ENCODE measurements around the gene PRDX6. TPM values are rescaled to one million over a fixed set of nuclear protein-coding genes. Genes with fewer than 3 reads are reported as not detected.
A peak's percentile ranks its signal among the peaks of the same experiment; 100 is the strongest.
"Not testable (repeated sequence)": the region's sequence is repeated elsewhere in the genome, so short reads cannot be mapped to it uniquely, and the experiment has no call there.

Gene PRDX6
- total RNA-seq, 6 donors from 2014 or later, result 94.3 to 330 (median 212) TPM

- TF ChIP-seq POLR2AphosphoS5 (IDR thresholded peaks at IDR 0.05) (no peak), EP300 (IDR thresholded peaks at IDR 0.05) (no peak), POLR2A (IDR thresholded peaks at IDR 0.05) (no peak), CTCF (IDR thresholded peaks at IDR 0.05) (peak in 3 of 6 experiments; percentile 23 to 26 (median 25))
- 73 to 85% methylated on average over 5 to 6 of the region's 6 CpGs for WGBS, 2 donors
- no peaks in the 10 kb centered on the region for H3K36me3 ChIP-seq
- peak overlapping the region in 1 of 4 donors; percentile 13 for H3K27ac ChIP-seq
- peaks cover 0 to 8% (median 7%) of the 10 kb centered on the region in 4 donors for H3K4me1 ChIP-seq
- no peaks in the 10 kb centered on the region for H3K9me3 ChIP-seq
- DNase-seq (peak in 1 of 2 donors; percentile 36), ATAC-seq (ENCODE audit: low FRiP score in 2 of 2) (peak in 1 of 2 donors; percentile 76)
- H3K27me3 ChIP-seq, result no peaks in the 10 kb centered on the region
- no peak overlapping the region for H3K4me3 ChIP-seq
These were observed 29.3 kb downstream of the PRDX6 start for GRCh38 chr1:173506437-173506836.

GRCh38 chr1:173507205-173507846 is 30.2 kb downstream of the PRDX6 start:
- Histone ChIP-seq H3K27me3 (no peaks in the 10 kb centered on the region), H3K4me1 (peaks cover 0 to 8% (median 7%) of the 10 kb centered on the region in 4 donors), H3K9me3 (no peaks in the 10 kb centered on the region), H3K36me3 (no peaks in the 10 kb centered on the region), H3K27ac (peak overlapping the region; percentile 13 to 67 (median 44)), H3K4me3 (no peak overlapping the region)
- TF ChIP-seq POLR2AphosphoS5 (IDR thresholded peaks at IDR 0.05), result no peak
- no peak for TF ChIP-seq EP300 (IDR thresholded peaks at IDR 0.05)
- TF ChIP-seq CTCF (IDR thresholded peaks at IDR 0.05), result no peak
- no peak for TF ChIP-seq POLR2A (IDR thresholded peaks at IDR 0.05)
- 61 to 77% methylated on average over 3 of the region's 3 CpGs for WGBS, 2 donors
- peak; percentile 55 to 86 for ATAC-seq (ENCODE audit: low FRiP score in 2 of 2)
- DNase-seq, result peak in 1 of 2 donors; percentile 27

- peak overlapping the region; percentile 13 to 67 (median 44) for H3K27ac ChIP-seq
- WGBS, 2 donors, result 67 to 83% methylated on average over 3 of the region's 3 CpGs
- no peak for ATAC-seq (ENCODE audit: low FRiP score in 2 of 2)
These were observed 30.7 kb downstream of the PRDX6 start for GRCh38 chr1:173507847-173508209.

GRCh38 chr1:173508541-173508940 is 31.4 kb downstream of the PRDX6 start:
- ATAC-seq (ENCODE audit: low FRiP score in 2 of 2) (no peak), DNase-seq (no peak)
- Histone ChIP-seq H3K4me1 (peaks cover 0 to 8% (median 7%) of the 10 kb centered on the region in 4 donors), H3K36me3 (no peaks in the 10 kb centered on the region), H3K27me3 (no peaks in the 10 kb centered on the region), H3K4me3 (no peak overlapping the region), H3K9me3 (no peaks in the 10 kb centered on the region), H3K27ac (no peak overlapping the region)
- no peak for TF ChIP-seq POLR2AphosphoS5 (IDR thresholded peaks at IDR 0.05)
- TF ChIP-seq POLR2A (IDR thresholded peaks at IDR 0.05), result no peak
- TF ChIP-seq CTCF (IDR thresholded peaks at IDR 0.05), result no peak
- no peak for TF ChIP-seq EP300 (IDR thresholded peaks at IDR 0.05)
- WGBS, 2 donors, result 86 to 96% methylated on average over 2 of the region's 2 CpGs

More at GRCh38 chr1:173507847-173508209, 30.7 kb downstream of the PRDX6 start:
- DNase-seq, result no peak
- Histone ChIP-seq H3K9me3 (no peaks in the 10 kb centered on the region), H3K27me3 (no peaks in the 10 kb centered on the region), H3K36me3 (no peaks in the 10 kb centered on the region), H3K4me1 (peaks cover 0 to 8% (median 7%) of the 10 kb centered on the region in 4 donors), H3K4me3 (no peak overlapping the region)
- TF ChIP-seq CTCF (IDR thresholded peaks at IDR 0.05) (no peak), EP300 (IDR thresholded peaks at IDR 0.05) (no peak), POLR2AphosphoS5 (IDR thresholded peaks at IDR 0.05) (no peak), POLR2A (IDR thresholded peaks at IDR 0.05) (no peak)

- H3K4me3 ChIP-seq, result no peak overlapping the region
- H3K36me3 ChIP-seq, result no peaks in the 10 kb centered on the region
- no peak overlapping the region for H3K27ac ChIP-seq
- peaks cover 0 to 8% (median 7%) of the 10 kb centered on the region in 4 donors for H3K4me1 ChIP-seq
- DNase-seq, result no peak
- WGBS, 2 donors, result 77 to 97% methylated on average over 1 of the region's 1 CpG
- H3K27me3 ChIP-seq, result no peaks in the 10 kb centered on the region
- TF ChIP-seq POLR2A (IDR thresholded peaks at IDR 0.05) (no peak), CTCF (IDR thresholded peaks at IDR 0.05) (no peak), EP300 (IDR thresholded peaks at IDR 0.05) (no peak), POLR2AphosphoS5 (IDR thresholded peaks at IDR 0.05) (no peak)
- H3K9me3 ChIP-seq, result peaks cover 0 to 3% (median 0%) of the 10 kb centered on the region in 4 donors
- no peak for ATAC-seq (ENCODE audit: low FRiP score in 2 of 2)
These were observed 32.7 kb downstream of the PRDX6 start for GRCh38 chr1:173509797-173510196.

- not testable (repeated sequence) for DNase-seq; H3K36me3 ChIP-seq; H3K27ac ChIP-seq; ATAC-seq (ENCODE audit: low FRiP score in 2 of 2); H3K4me3 ChIP-seq; H3K4me1 ChIP-seq; H3K9me3 ChIP-seq; H3K27me3 ChIP-seq
- 96 to 100% methylated on average over 1 of the region's 1 CpG for WGBS, 2 donors
These were observed 37.4 kb downstream of the PRDX6 start for GRCh38 chr1:173514503-173514902.

Measured in upper lobe of left lung (tissue), 6 donors.